Endothelial cell of hepatic sinusoid (primary cell): ENCODE data around the gene CD207.

Experiments
- in situ Hi-C: cut with HindIII; loops from 2 replicates; pipeline ENCODE4 v1.10.0; 2017; ENCODE audit warnings: low sequenced_read_pairs

Gene CD207

GRCh38 chr2:70796262-70796661 is 39.4 kb downstream of the CD207 start:
- in situ Hi-C loops, result no loop called here

- in situ Hi-C loops, result no loop called here
Measured at GRCh38 chr2:70795164-70795995, 40.2 kb downstream of the CD207 start.

- in situ Hi-C loops, result no loop called here
Measured at GRCh38 chr2:70793450-70793849, 42.2 kb downstream of the CD207 start.

GRCh38 chr2:70790136-70790828 is 45.3 kb downstream of the CD207 start, which contains the start of gene FIGLA:
Gene FIGLA, minus strand, starts transcription at chr2:70790643. Its CDS starts 5 bp downstream, at chr2:70790638.
- in situ Hi-C loops, result no loop called here

GRCh38 chr2:70789304-70790135 is 46.1 kb downstream of the CD207 start:
- in situ Hi-C loops, result no loop called here

- in situ Hi-C loops, result no loop called here
Measured at GRCh38 chr2:70785137-70785911, 50.3 kb downstream of the CD207 start.

- in situ Hi-C loops, result no loop called here
Measured at GRCh38 chr2:70784320-70784719, 51.3 kb downstream of the CD207 start.
